ENCODE data around the gene ZEB2.

- TF ChIP-seq, protein P1, sequence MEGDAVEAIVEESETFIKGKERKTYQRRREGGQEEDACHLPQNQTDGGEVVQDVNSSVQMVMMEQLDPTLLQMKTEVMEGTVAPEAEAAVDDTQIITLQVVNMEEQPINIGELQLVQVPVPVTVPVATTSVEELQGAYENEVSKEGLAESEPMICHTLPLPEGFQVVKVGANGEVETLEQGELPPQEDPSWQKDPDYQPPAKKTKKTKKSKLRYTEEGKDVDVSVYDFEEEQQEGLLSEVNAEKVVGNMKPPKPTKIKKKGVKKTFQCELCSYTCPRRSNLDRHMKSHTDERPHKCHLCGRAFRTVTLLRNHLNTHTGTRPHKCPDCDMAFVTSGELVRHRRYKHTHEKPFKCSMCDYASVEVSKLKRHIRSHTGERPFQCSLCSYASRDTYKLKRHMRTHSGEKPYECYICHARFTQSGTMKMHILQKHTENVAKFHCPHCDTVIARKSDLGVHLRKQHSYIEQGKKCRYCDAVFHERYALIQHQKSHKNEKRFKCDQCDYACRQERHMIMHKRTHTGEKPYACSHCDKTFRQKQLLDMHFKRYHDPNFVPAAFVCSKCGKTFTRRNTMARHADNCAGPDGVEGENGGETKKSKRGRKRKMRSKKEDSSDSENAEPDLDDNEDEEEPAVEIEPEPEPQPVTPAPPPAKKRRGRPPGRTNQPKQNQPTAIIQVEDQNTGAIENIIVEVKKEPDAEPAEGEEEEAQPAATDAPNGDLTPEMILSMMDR (IDR thresholded peaks at IDR 0.05), result no peak
- TF ChIP-seq POLR2A (IDR thresholded peaks at IDR 0.05), result no peak
Measured at GRCh38 chr2:144566448-144566847, 46.5 kb upstream of the ZEB2 start.
